CD14-positive monocyte (primary cell): ENCODE data around the gene IGFBP1. TPM values are rescaled to one million over a fixed set of nuclear protein-coding genes. Genes with fewer than 3 reads are reported as not detected.

Source experiments
- DNase-seq, 3 donors: peaks; one replicate each; pipeline ENCODE4 v3.0.0-alpha.2; 2011 to 2022
- H2AFZ ChIP-seq: 2 replicates; pipeline ENCODE4 v1.6.0; 2012; ENCODE audit warnings: mild to moderate bottlenecking, low read depth, low read length, inconsistent platforms; ENCODE audit not compliant: insufficient read depth, poor library complexity, severe bottlenecking
- H3K27ac ChIP-seq, 2 donors: 1 replicate in 1 of 2; 2 replicates in 1 of 2; pipeline ENCODE4 v1.5.1; 2012 to 2013; ENCODE audit warnings: low read length in 2 of 2, control low read depth in 1 of 2, inconsistent platforms in 1 of 2, low read depth in 1 of 2, mild to moderate bottlenecking in 1 of 2
- H3K27me3 ChIP-seq, 2 donors: one replicate each; pipeline versions ENCODE4 v1.6.0 to v1.6.1; 2011 to 2013; ENCODE audit warnings: low read length in 2 of 2; ENCODE audit not compliant: control insufficient read depth in 2 of 2, insufficient read depth in 2 of 2
- H3K36me3 ChIP-seq, 2 donors: replicated peaks in 1 of 2; 1 replicate in 1 of 2; 2 replicates in 1 of 2; pipeline versions ENCODE4 v1.5.1 to v1.6.1; 2012 to 2013; ENCODE audit warnings: low read length in 2 of 2, control low read depth in 1 of 2, inconsistent platforms in 1 of 2, mild to moderate bottlenecking in 1 of 2; ENCODE audit not compliant: insufficient read depth in 2 of 2, control insufficient read depth in 1 of 2
- H3K4me1 ChIP-seq, 2 donors: 1 replicate in 1 of 2; 2 replicates in 1 of 2; pipeline versions ENCODE4 v1.5.1 to v1.6.1; 2012 to 2013; ENCODE audit warnings: low read length in 2 of 2, control low read depth in 1 of 2, inconsistent platforms in 1 of 2, mild to moderate bottlenecking in 1 of 2, moderate library complexity in 1 of 2; ENCODE audit not compliant: insufficient read depth in 2 of 2, control insufficient read depth in 1 of 2
- H3K4me2 ChIP-seq: replicated peaks from 2 replicates; pipeline ENCODE3; 2012; ENCODE audit warnings: low read length, moderate library complexity, mild to moderate bottlenecking; ENCODE audit not compliant: poor library complexity, severe bottlenecking; ENCODE audit errors: extremely low read depth
- H3K4me3 ChIP-seq, 3 experiments: fragments of 200-600 bp in 1 of 3; sonication (generic) in 1 of 3; replicated peaks in 1 of 3; 1 replicate in 2 of 3; 2 replicates in 1 of 3; pipeline ENCODE4 v1.5.1; 2011 to 2013; ENCODE audit warnings: low read length in 3 of 3, mild to moderate bottlenecking in 3 of 3, control low read depth in 2 of 3, low read depth in 2 of 3, inconsistent platforms in 1 of 3, moderate library complexity in 1 of 3
- H3K79me2 ChIP-seq: 2 replicates; pipeline ENCODE4 v1.6.0; 2012; ENCODE audit warnings: mild to moderate bottlenecking, control low read depth, inconsistent platforms, low read length, moderate library complexity; ENCODE audit not compliant: insufficient read depth
- H3K9ac ChIP-seq: 2 replicates; pipeline ENCODE4 v1.6.0; 2017; ENCODE audit warnings: low read length, mild to moderate bottlenecking; ENCODE audit not compliant: insufficient read depth, poor library complexity, severe bottlenecking
- H3K9me3 ChIP-seq, 2 donors: replicated peaks in 1 of 2; 1 replicate in 1 of 2; 2 replicates in 1 of 2; pipeline versions ENCODE4 v1.5.1 to v1.6.1; 2012 to 2013; ENCODE audit warnings: low read length in 2 of 2, control low read depth in 1 of 2; ENCODE audit not compliant: control insufficient read depth in 1 of 2, insufficient read depth in 1 of 2
- H4K20me1 ChIP-seq: 2 replicates; pipeline ENCODE4 v1.6.0; 2012; ENCODE audit warnings: mild to moderate bottlenecking, low read length, control low read depth, moderate library complexity; ENCODE audit not compliant: insufficient read depth
- H3K27ac Mint-ChIP-seq, 7 donors: one replicate each; pipeline ENCODE4 v1.8.0; 2020; ENCODE audit warnings: mild to moderate bottlenecking in 7 of 7, mixed read lengths in 7 of 7, moderate library complexity in 6 of 7, inconsistent platforms in 2 of 7
- H3K27me3 Mint-ChIP-seq, 3 donors: one replicate each; pipeline ENCODE4 v1.8.0; 2021 to 2022; ENCODE audit warnings: low read depth in 3 of 3, mild to moderate bottlenecking in 3 of 3, mixed read lengths in 3 of 3, moderate library complexity in 3 of 3, inconsistent platforms in 1 of 3
- H3K36me3 Mint-ChIP-seq, 2 donors: one replicate each; pipeline ENCODE4 v1.8.0; 2020; ENCODE audit warnings: mixed read lengths in 2 of 2, inconsistent platforms in 1 of 2, mild to moderate bottlenecking in 1 of 2
- H3K4me1 Mint-ChIP-seq: one replicate; pipeline ENCODE4 v1.8.0; 2020; ENCODE audit warnings: mild to moderate bottlenecking, mixed read lengths
- H3K4me3 Mint-ChIP-seq, 2 donors: one replicate each; pipeline ENCODE4 v1.8.0; 2020; ENCODE audit warnings: mild to moderate bottlenecking in 2 of 2, mixed read lengths in 2 of 2, moderate library complexity in 1 of 2
- H3K9me3 Mint-ChIP-seq, 7 donors: one replicate each; pipeline ENCODE4 v1.8.0; 2020 to 2022; ENCODE audit warnings: mixed read lengths in 7 of 7, mild to moderate bottlenecking in 6 of 7, moderate library complexity in 6 of 7, inconsistent platforms in 2 of 7
- CTCF ChIP-seq: fragments of 200-600 bp; IDR thresholded peaks from one replicate; pipeline ENCODE4 v1.8.0; 2022; ENCODE audit warnings: antibody characterized with exemption, mild to moderate bottlenecking
- WGBS: methylation state at CpG from one replicate; pipeline ENCODE4 v1.1.5; 2013; ENCODE audit warnings: missing lambda C conversion rate; ENCODE audit not compliant: insufficient coverage; 5-methylcytosine and 5-hydroxymethylcytosine counted together
- intact Hi-C, 2 donors: fragments of 100-400 bp; cut with micrococcal nuclease; formaldehyde crosslinking; loops; one replicate each; pipeline versions ENCODE4 v1.15.0 to v1.15.1; 2023
- polyA plus RNA-seq, 3 donors: library from polyadenylated mRNA; depleted of rRNA in 1 of 3; unstranded in 2 of 3; stranded (reverse) in 1 of 3; fragments of 300-500 nt in 2 of 3; fragments of >200 nt in 1 of 3; fragmentation: Illumina TruSeq in 2 of 3; gene quantifications; 1 replicate in 2 of 3; 2 replicates in 1 of 3; pipeline ENCODE4 v1.2.3, GENCODE V29; 2012 to 2021

Gene IGFBP1
- polyA plus RNA-seq, 3 donors = not detected

GRCh38 chr7:45912972-45913371 lies 24.7 kb downstream of the IGFBP1 start:
- DNase-seq = no peak
- no peak for TF ChIP-seq CTCF

GRCh38 chr7:45914911-45915310 lies 26.6 kb downstream of the IGFBP1 start:
- Histone ChIP-seq H3K79me2 (no peaks in the 10 kb centered on the region), H3K4me2 (no peak overlapping the region), H3K27ac (no peak overlapping the region), H3K36me3 (no peaks in the 10 kb centered on the region), H2AFZ (no peak overlapping the region), H3K4me1 (no peaks in the 10 kb centered on the region), H3K9me3 (peaks cover 0 to 15% of the 10 kb centered on the region in 2 donors), H3K27me3 (peaks cover 22 to 24% of the 10 kb centered on the region in 2 donors), H3K9ac (no peak overlapping the region), H4K20me1 (no peaks in the 10 kb centered on the region), H3K4me3 (no peak overlapping the region)
- Mint-ChIP-seq H3K36me3 (no peaks in the 10 kb centered on the region), H3K27me3 (peaks cover 18 to 32% (median 31%) of the 10 kb centered on the region in 3 donors), H3K4me1 (no peaks in the 10 kb centered on the region), H3K4me3 (no peak overlapping the region), H3K9me3 (peaks cover 0 to 3% (median 0%) of the 10 kb centered on the region in 7 donors), H3K27ac (no peak overlapping the region)
- no peak for DNase-seq
- WGBS = 88% methylated on average over 9 of the region's 12 CpGs
- no peak for TF ChIP-seq CTCF
- intact Hi-C loops = loop anchor here (5.0 kb wide), 2 partner anchors 1262 to 1337 kb away; no protein-coding TSS in a partner anchor

More at GRCh38 chr7:45912972-45913371, 24.7 kb downstream of the IGFBP1 start:
- Histone ChIP-seq H3K79me2 (no peaks in the 10 kb centered on the region), H3K27me3 (peaks cover 4% of the 10 kb centered on the region in 2 donors), H3K4me3 (no peak overlapping the region), H3K4me2 (no peak overlapping the region), H3K4me1 (no peaks in the 10 kb centered on the region), H3K9ac (no peak overlapping the region), H3K36me3 (no peaks in the 10 kb centered on the region), H3K27ac (no peak overlapping the region), H3K9me3 (peaks cover 0 to 3% of the 10 kb centered on the region in 2 donors), H2AFZ (no peak overlapping the region), H4K20me1 (no peaks in the 10 kb centered on the region)
- WGBS = 88% methylated on average over 3 of the region's 7 CpGs
- no peak overlapping the region for H3K4me3 Mint-ChIP-seq
- H3K27me3 Mint-ChIP-seq = peaks cover 2 to 15% (median 12%) of the 10 kb centered on the region in 3 donors
- intact Hi-C loops = no loop called here
- peaks cover 0 to 3% (median 0%) of the 10 kb centered on the region in 7 donors for H3K9me3 Mint-ChIP-seq
- no peaks in the 10 kb centered on the region for H3K4me1 Mint-ChIP-seq
- H3K27ac Mint-ChIP-seq = no peak overlapping the region
- no peaks in the 10 kb centered on the region for H3K36me3 Mint-ChIP-seq
